PFSK-1 (cell line): Measurements from ENCODE around the gene RHOT2.
A peak's percentile ranks its signal among the peaks of the same experiment; 100 is the strongest.

Source experiments
- FOXP2 ChIP-seq: optimal IDR thresholded peaks from 2 replicates; pipeline ENCODE3; 2011; ENCODE audit warnings: borderline replicate concordance, control low read depth, inconsistent platforms; ENCODE audit not compliant: insufficient read depth; ENCODE audit errors: extremely low read length, extremely low read depth
- POLR2AphosphoS5 ChIP-seq: IDR thresholded peaks from 2 replicates; pipeline ENCODE4 v1.6.1; 2012; ENCODE audit warnings: low read depth, mild to moderate bottlenecking, control low read depth, low read length, moderate library complexity
- REST ChIP-seq, 2 experiments: IDR thresholded peaks; 2 replicates each; pipeline versions ENCODE4 v1.6.1 to v1.8.0; 2011 to 2012; ENCODE audit warnings: low read depth in 2 of 2, low read length in 2 of 2, control low read depth in 1 of 2, inconsistent platforms in 1 of 2, mild to moderate bottlenecking in 1 of 2, moderate library complexity in 1 of 2; ENCODE audit not compliant: insufficient read depth in 1 of 2
- SIN3A ChIP-seq: IDR thresholded peaks from 2 replicates; pipeline ENCODE4 v1.6.1; 2012; ENCODE audit warnings: mild to moderate bottlenecking, low read length, moderate library complexity, borderline replicate concordance; ENCODE audit not compliant: insufficient read depth
- TAF1 ChIP-seq: IDR thresholded peaks from 2 replicates; pipeline ENCODE4 v1.6.1; 2012; ENCODE audit warnings: low read length, control low read depth, borderline replicate concordance; ENCODE audit not compliant: insufficient read depth

RHOT2 gene

GRCh38 chr16:635573-636205 lies 32.2 kb upstream of the RHOT2 start:
- TF ChIP-seq TAF1 (no peak), POLR2AphosphoS5 (no peak), SIN3A (no peak), FOXP2 (no peak), REST (IDR thresholded peaks at IDR 0.05; ENCODE audit: insufficient read depth in 1 of 2, low read depth in 2 of 2, low read length in 2 of 2) (no peak)

GRCh38 chr16:636206-637080 lies 31.5 kb upstream of the RHOT2 start, which contains the start of gene METTL26:
Gene METTL26 (minus strand): TSS chr16:636305. CDS start chr16:636290, 15 bp downstream.
- peak; percentile 76; the same call in 1 of the 2 replicates for TF ChIP-seq SIN3A
- no peak for TF ChIP-seq FOXP2
- peak; percentile 72 for TF ChIP-seq POLR2AphosphoS5
- TF ChIP-seq REST (IDR thresholded peaks at IDR 0.05; ENCODE audit: insufficient read depth in 1 of 2, low read depth in 2 of 2, low read length in 2 of 2), result peak in 1 of 2 experiments; percentile 63; a peak in 1 of 4 replicates
- TF ChIP-seq TAF1, result peak; percentile 71; the same call in 1 of the 2 replicates

GRCh38 chr16:637081-638018 lies 30.6 kb upstream of the RHOT2 start:
- TF ChIP-seq REST (IDR thresholded peaks at IDR 0.05; ENCODE audit: insufficient read depth in 1 of 2, low read depth in 2 of 2, low read length in 2 of 2) (no peak), POLR2AphosphoS5 (no peak), SIN3A (no peak), FOXP2 (no peak), TAF1 (no peak)

GRCh38 chr16:638034-638543 lies 29.8 kb upstream of the RHOT2 start:
- TF ChIP-seq REST (IDR thresholded peaks at IDR 0.05; ENCODE audit: insufficient read depth in 1 of 2, low read depth in 2 of 2, low read length in 2 of 2) (no peak), FOXP2 (no peak), TAF1 (no peak), SIN3A (no peak), POLR2AphosphoS5 (no peak)
